GM12878 (cell line): Measurements from ENCODE around the gene SSH3. TPM values are rescaled to one million over a fixed set of nuclear protein-coding genes. Genes with fewer than 3 reads are reported as not detected.

Experiments
- ATAC-seq: fragments of 200-7000 bp; cut with Tn5 transposase; 3 replicates; pipeline ENCODE4 v1.9.1; 2020; ENCODE audit warnings: mild to moderate bottlenecking, moderate library complexity
- BruUV-seq: library from RNA; stranded (reverse); fragments of 400-500 nt; replicated peaks from 2 replicates; lab custom pipeline; 2021; lab: Mats Ljungman, UMichigan
- CTCF ChIA-PET: fragments of 300-600 bp; sonication (Branson Sonifier 250); formaldehyde crosslinking; extraction: SDS; loops from one replicate; lab custom pipeline; 2021; ENCODE audit warnings: inconsistent platforms; lab: Yijun Ruan, JAX
- POLR2A ChIA-PET: fragments of 350-600 bp; formaldehyde crosslinking; extraction: SDS; loops from one replicate; lab custom pipeline; 2021; ENCODE audit warnings: inconsistent platforms; lab: Charles Lee
- RAD21 ChIA-PET: fragments of 300-600 bp; sonication (Branson Sonifier 250); formaldehyde crosslinking; loops from one replicate; lab custom pipeline; 2023; ENCODE audit warnings: antibody characterized with exemption; ENCODE audit not compliant: unreplicated experiment; lab: Charles Lee
- SMC1A ChIA-PET: fragments of 300-600 bp; sonication (Branson Sonifier 250); formaldehyde crosslinking; loops from one replicate; lab custom pipeline; 2023; ENCODE audit not compliant: unreplicated experiment, uncharacterized antibody; lab: Charles Lee
- DNase-seq: peaks from one replicate; pipeline ENCODE4 v3.0.0-alpha.2; 2011; ENCODE audit warnings: low read depth, low spot score
- FAIRE-seq: peaks from 3 replicates; lab custom pipeline; 2011; peaks lifted over from hg19 to GRCh38; lab: Jason Lieb, UNC
- H2AFZ ChIP-seq: 2 replicates; pipeline ENCODE4 v1.6.0; 2011; ENCODE audit warnings: low read depth, low read length, control low read depth; ENCODE audit not compliant: control insufficient read depth
- H3K27ac ChIP-seq: 2 replicates; pipeline ENCODE4 v1.5.1; 2011; ENCODE audit warnings: control low read depth; ENCODE audit not compliant: control insufficient read depth, insufficient read depth
- H3K27me3 ChIP-seq, 2 experiments: replicated peaks in 1 of 2; 2 replicates each; pipeline versions ENCODE4 v1.6.0 to v1.6.1; 2011; ENCODE audit warnings: low read length in 1 of 2; ENCODE audit not compliant: control insufficient read depth in 2 of 2, insufficient read depth in 2 of 2
- H3K36me3 ChIP-seq, 2 experiments: 2 replicates each; pipeline ENCODE4 v1.5.1; 2011; ENCODE audit warnings: low read length in 1 of 2; ENCODE audit not compliant: control insufficient read depth in 2 of 2, insufficient read depth in 2 of 2
- H3K4me1 ChIP-seq: 2 replicates; pipeline ENCODE4 v1.6.1; 2011; ENCODE audit warnings: mild to moderate bottlenecking, low read length, moderate library complexity, mixed read lengths; ENCODE audit not compliant: control insufficient read depth, insufficient read depth
- H3K4me2 ChIP-seq: 2 replicates; pipeline ENCODE4 v1.6.0; 2011; ENCODE audit warnings: control low read depth; ENCODE audit not compliant: control insufficient read depth, insufficient read depth
- H3K4me3 ChIP-seq: fragments of 200-600 bp; sonication (generic); 2 replicates; pipeline ENCODE4 v1.5.1; 2016
- H3K79me2 ChIP-seq: 2 replicates; pipeline ENCODE4 v1.6.0; 2011; ENCODE audit warnings: low read length; ENCODE audit not compliant: control insufficient read depth, insufficient read depth
- H3K9ac ChIP-seq: 2 replicates; pipeline ENCODE4 v1.8.0; 2011; ENCODE audit warnings: low read length, control low read depth, mixed read lengths; ENCODE audit not compliant: control insufficient read depth, insufficient read depth
- H3K9me3 ChIP-seq: replicated peaks from 3 replicates; pipeline ENCODE4 v1.5.1; 2011; ENCODE audit warnings: mild to moderate bottlenecking, low read length; ENCODE audit not compliant: control insufficient read depth, insufficient read depth
- H4K20me1 ChIP-seq: 2 replicates; pipeline ENCODE4 v1.6.0; 2011; ENCODE audit not compliant: control insufficient read depth, insufficient read depth
- ATF3 ChIP-seq: IDR thresholded peaks from 2 replicates; pipeline ENCODE4 v1.6.1; 2011; ENCODE audit warnings: low read depth, mild to moderate bottlenecking, low read length, moderate library complexity, borderline replicate concordance; ENCODE audit errors: extremely low read depth
- ATF7 ChIP-seq: fragments of 450-650 bp; IDR thresholded peaks from 2 replicates; pipeline ENCODE4 v1.6.1; 2016; ENCODE audit warnings: low read depth, mild to moderate bottlenecking
- FOXM1 ChIP-seq: IDR thresholded peaks from 2 replicates; pipeline ENCODE4 v1.6.1; 2012; ENCODE audit warnings: low read depth, mild to moderate bottlenecking, inconsistent platforms, low read length, moderate library complexity
- NFXL1 ChIP-seq: fragments of 450-650 bp; IDR thresholded peaks from 2 replicates; pipeline ENCODE4 v1.6.1; 2017; ENCODE audit warnings: antibody characterized with exemption, mild to moderate bottlenecking, borderline replicate concordance
- PKNOX1 ChIP-seq: fragments of 450-650 bp; IDR thresholded peaks from 2 replicates; pipeline ENCODE4 v1.6.1; 2016; ENCODE audit warnings: mild to moderate bottlenecking
- SP1 ChIP-seq: IDR thresholded peaks from one replicate; pipeline ENCODE4 v1.6.1; 2011; ENCODE audit warnings: low read depth, low read length
- SRF ChIP-seq, 2 experiments: IDR thresholded peaks; 2 replicates each; pipeline ENCODE4 v1.6.1; 2011; ENCODE audit warnings: low read depth in 2 of 2, low read length in 2 of 2, mild to moderate bottlenecking in 1 of 2, moderate library complexity in 1 of 2
- WRNIP1 ChIP-seq: IDR thresholded peaks from 2 replicates; pipeline ENCODE4 v1.6.1; 2011; ENCODE audit warnings: low read depth, low read length, improper control_type of control experiment, borderline replicate concordance
- ZBTB11 ChIP-seq: fragments of 450-650 bp; formaldehyde crosslinking; IDR thresholded peaks from 2 replicates; pipeline ENCODE4 v1.5.0; 2022; ENCODE audit warnings: mild to moderate bottlenecking, missing genetic modification characterization
- ZBTB40 ChIP-seq: fragments of 450-650 bp; IDR thresholded peaks from 2 replicates; pipeline ENCODE4 v1.6.1; 2016; ENCODE audit warnings: mild to moderate bottlenecking, moderate library complexity, borderline replicate concordance
- WGBS: methylation state at CpG from one replicate; pipeline ENCODE4 v1.1.6; 2016; ENCODE audit warnings: low lambda C conversion rate; ENCODE audit not compliant: insufficient replicate concordance, insufficient coverage; ENCODE audit errors: missing lambda C conversion rate; 5-methylcytosine and 5-hydroxymethylcytosine counted together
- in situ Hi-C: fragments of 300-500 bp; cut with MboI; formaldehyde crosslinking; loops from 9 replicates; pipeline ENCODE4 v1.14.3; 2018; ENCODE audit warnings: mixed read lengths
- intact Hi-C: fragments of 100-400 bp; cut with micrococcal nuclease; formaldehyde crosslinking; loops from one replicate; pipeline ENCODE4 v1.14.2; 2022; ENCODE audit not compliant: unreplicated experiment
- polyA plus RNA-seq, 11 experiments: library from polyadenylated mRNA; depleted of rRNA in 4 of 11; unstranded in 6 of 11; stranded (reverse) in 5 of 11; fragments of >200 nt; fragmentation: Nextera tagmentation in 4 of 11; fragmentation: Illumina TruSeq in 1 of 11; extraction: Ambion mirVana in 4 of 11; extraction: Trizol in 1 of 11; gene quantifications; 1 replicate in 1 of 11; 2 replicates in 10 of 11; pipeline versions ENCODE4 v1.2.1 to v1.2.3, GENCODE V29; 2011 to 2016; ENCODE audit warnings: inconsistent platforms in 2 of 11, missing spikeins in 2 of 11, low read depth in 1 of 11
- total RNA-seq, 4 experiments: library from RNA; depleted of rRNA in 3 of 4; stranded (reverse); fragments of >200 nt in 3 of 4; fragmentation: Illumina TruSeq in 1 of 4; extraction: Trizol in 1 of 4; gene quantifications; 2 replicates each; pipeline versions ENCODE4 v1.2.1 to v1.2.3, GENCODE V29; 2013 to 2021

SSH3 gene
- total and polyA plus RNA-seq, 10 of the 15 experiments (the other 5 are each of a cell fraction or from before 2014, with no cell fraction given): 0.05 to 0.83 (median 0.28) TPM; not detected in 3

- Histone ChIP-seq H3K36me3 (no peaks in the 10 kb centered on the region), H4K20me1 (no peaks in the 10 kb centered on the region), H3K9me3 (no peaks in the 10 kb centered on the region), H3K27me3 (no peaks in the 10 kb centered on the region), H3K27ac (no peak overlapping the region), H3K9ac (no peak overlapping the region), H3K4me1 (no peaks in the 10 kb centered on the region), H3K4me3 (no peak overlapping the region), H3K79me2 (no peaks in the 10 kb centered on the region), H3K4me2 (no peak overlapping the region), H2AFZ (no peak overlapping the region)
- in situ Hi-C loops (no loop called here), intact Hi-C loops (no loop called here)
- FAIRE-seq (no peak), ATAC-seq (no peak), DNase-seq (no peak)
- RAD21 ChIA-PET: interaction anchor here (1.7 kb wide), 1 partner anchor 48 kb away, joined by 4 read pairs; no protein-coding TSS in a partner anchor
- BruUV-seq: no TSS peak
- CTCF ChIA-PET: interaction anchor here (1.2 to 1.3 kb wide), 2 partner anchors 18 to 34 kb away, joined by 3 to 4 read pairs; no protein-coding TSS in a partner anchor
- POLR2A ChIA-PET: interaction anchor here (0.5 to 1.1 kb wide), 2 partner anchors 23 to 1022 kb away, joined by 3 to 4 read pairs; partner anchors contain the start of gene YIF1A
- WGBS: 87% methylated on average over 18 of the region's 18 CpGs
- SMC1A ChIA-PET: no interaction called here
- TF ChIP-seq ZBTB11 (no peak), SRF (IDR thresholded peaks at IDR 0.05; ENCODE audit: low read depth in 2 of 2, low read length in 2 of 2) (no peak), SP1 (no peak), ATF3 (no peak), WRNIP1 (no peak), PKNOX1 (no peak), NFXL1 (no peak), ATF7 (no peak), FOXM1 (no peak), ZBTB40 (no peak)
Observed at GRCh38 chr11:67311051-67311555, 7.8 kb downstream of the SSH3 start.
